ENCODE data around the gene DGKI.

The DGKI gene

DNA sequence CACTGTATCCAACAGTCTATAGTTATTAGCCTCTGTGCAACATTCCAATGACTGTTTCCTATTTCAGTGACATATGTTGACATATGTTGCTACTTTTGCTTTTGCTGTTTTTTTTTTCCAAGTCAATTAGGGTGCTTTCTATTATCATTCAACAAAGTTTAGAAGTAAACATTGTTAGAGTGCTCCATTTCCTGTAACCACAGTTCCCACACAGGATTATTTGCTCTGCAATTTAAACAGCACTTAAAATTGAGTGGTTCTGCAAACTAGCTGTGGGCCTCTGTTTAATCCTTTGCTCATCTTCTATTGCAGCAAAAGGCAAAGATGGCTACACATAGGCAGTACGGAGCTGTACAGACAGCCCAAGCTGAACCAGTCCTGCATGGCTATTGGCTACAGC lies 456.7 kb downstream of the DGKI start:
- H3K27me3 ChIP-seq (ENCODE audit: insufficient read depth, low read depth), result no peaks in the 10 kb centered on the region
- no peak overlapping the region for H3K27ac ChIP-seq
- H3K4me1 ChIP-seq (ENCODE audit: low read depth, poor library complexity, severe bottlenecking), result no peaks in the 10 kb centered on the region
- H3K9ac ChIP-seq, result no peak overlapping the region
- H4K20me1 ChIP-seq (ENCODE audit: insufficient read depth), result no peaks in the 10 kb centered on the region
- H3K4me2 ChIP-seq, result no peak overlapping the region
- no peaks in the 10 kb centered on the region for H3K79me2 ChIP-seq (ENCODE audit: insufficient read depth, low read depth)
- no peak overlapping the region for H3K4me3 ChIP-seq (IDR thresholded peaks at IDR 0.05; ENCODE audit: insufficient read depth, low read depth, low read length)
- no peaks in the 10 kb centered on the region for H3K36me3 ChIP-seq (ENCODE audit: insufficient read depth)
- H2AFZ ChIP-seq (ENCODE audit: low read depth), result no peak overlapping the region
- no peak for TF ChIP-seq CTCF (conservative IDR thresholded peaks at IDR 0.05; ENCODE audit: low read depth, low read length)

- Histone ChIP-seq H2AFZ (ENCODE audit: low read depth) (no peak overlapping the region), H3K36me3 (ENCODE audit: insufficient read depth) (no peaks in the 10 kb centered on the region), H3K27me3 (ENCODE audit: insufficient read depth, low read depth) (no peaks in the 10 kb centered on the region), H3K9ac (no peak overlapping the region), H3K79me2 (ENCODE audit: insufficient read depth, low read depth) (no peaks in the 10 kb centered on the region), H3K27ac (no peak overlapping the region), H3K4me1 (ENCODE audit: low read depth, poor library complexity, severe bottlenecking) (no peaks in the 10 kb centered on the region), H4K20me1 (ENCODE audit: insufficient read depth) (no peaks in the 10 kb centered on the region), H3K4me3 (IDR thresholded peaks at IDR 0.05; ENCODE audit: insufficient read depth, low read depth, low read length) (no peak overlapping the region), H3K4me2 (no peak overlapping the region)
- no peak for TF ChIP-seq CTCF (conservative IDR thresholded peaks at IDR 0.05; ENCODE audit: low read depth, low read length)
These were observed 457.9 kb downstream of the DGKI start for GRCh38 chr7:137388916-137389315.

DNA sequence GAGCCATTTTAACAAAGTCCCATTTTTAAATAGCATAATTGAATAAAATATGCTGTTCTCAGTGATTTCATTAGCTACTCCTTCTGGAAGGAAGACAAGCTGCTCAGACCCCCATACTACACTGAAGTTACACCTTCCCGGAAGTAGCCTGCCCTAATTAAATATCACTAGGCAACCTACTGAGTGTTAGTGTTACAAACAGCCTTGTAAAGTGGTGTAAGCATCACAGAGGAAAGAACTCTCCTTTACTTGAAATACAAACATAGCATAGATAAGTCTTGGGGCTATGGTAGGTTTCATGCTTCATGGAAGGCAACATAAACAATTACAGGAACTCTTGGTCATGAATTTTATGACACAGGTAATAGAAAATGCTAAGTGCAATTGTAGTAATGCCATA lies 459.8 kb downstream of the DGKI start:
- H4K20me1 ChIP-seq (ENCODE audit: insufficient read depth), result no peaks in the 10 kb centered on the region
- no peak overlapping the region for H3K9ac ChIP-seq
- no peaks in the 10 kb centered on the region for H3K4me1 ChIP-seq (ENCODE audit: low read depth, poor library complexity, severe bottlenecking)
- no peak overlapping the region for H3K4me3 ChIP-seq (IDR thresholded peaks at IDR 0.05; ENCODE audit: insufficient read depth, low read depth, low read length)
- no peak overlapping the region for H3K4me2 ChIP-seq
- no peaks in the 10 kb centered on the region for H3K36me3 ChIP-seq (ENCODE audit: insufficient read depth)
- no peak overlapping the region for H3K27ac ChIP-seq
- H2AFZ ChIP-seq (ENCODE audit: low read depth), result no peak overlapping the region
- H3K79me2 ChIP-seq (ENCODE audit: insufficient read depth, low read depth), result no peaks in the 10 kb centered on the region
- no peak for TF ChIP-seq CTCF (conservative IDR thresholded peaks at IDR 0.05; ENCODE audit: low read depth, low read length)
- H3K27me3 ChIP-seq (ENCODE audit: insufficient read depth, low read depth), result no peaks in the 10 kb centered on the region

DNA sequence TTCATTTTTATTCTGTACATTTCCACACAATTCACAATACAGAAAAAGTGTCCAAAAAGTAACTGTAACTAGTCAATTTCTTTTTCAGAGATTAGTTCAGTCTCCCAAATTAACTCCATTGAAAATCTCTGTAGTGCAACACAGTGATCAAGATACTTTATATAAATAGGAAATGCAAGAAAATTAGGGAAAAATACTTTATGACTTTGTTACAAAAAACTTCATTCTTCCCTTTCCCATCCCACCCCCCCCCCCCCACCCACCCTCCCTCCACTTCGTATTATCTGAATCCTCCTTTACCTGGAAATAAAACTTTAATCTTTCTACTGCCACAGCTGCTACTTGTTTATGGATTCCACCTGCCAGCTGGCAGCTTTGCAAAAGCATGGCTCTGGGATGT lies 465.7 kb downstream of the DGKI start:
- Histone ChIP-seq H3K4me3 (IDR thresholded peaks at IDR 0.05; ENCODE audit: insufficient read depth, low read depth, low read length) (no peak overlapping the region), H3K4me2 (no peak overlapping the region), H3K36me3 (ENCODE audit: insufficient read depth) (no peaks in the 10 kb centered on the region), H3K79me2 (ENCODE audit: insufficient read depth, low read depth) (no peaks in the 10 kb centered on the region), H4K20me1 (ENCODE audit: insufficient read depth) (no peaks in the 10 kb centered on the region), H3K4me1 (ENCODE audit: low read depth, poor library complexity, severe bottlenecking) (no peaks in the 10 kb centered on the region), H3K27me3 (ENCODE audit: insufficient read depth, low read depth) (no peaks in the 10 kb centered on the region), H3K27ac (no peak overlapping the region), H2AFZ (ENCODE audit: low read depth) (no peak overlapping the region), H3K9ac (no peak overlapping the region)
- TF ChIP-seq CTCF (conservative IDR thresholded peaks at IDR 0.05; ENCODE audit: low read depth, low read length), result no peak

GRCh38 chr7:137373507-137373906 lies 473.3 kb downstream of the DGKI start:
- TF ChIP-seq CTCF (conservative IDR thresholded peaks at IDR 0.05; ENCODE audit: low read depth, low read length), result no peak
- no peak overlapping the region for H3K9ac ChIP-seq
- no peaks in the 10 kb centered on the region for H3K4me1 ChIP-seq (ENCODE audit: low read depth, poor library complexity, severe bottlenecking)
- no peak overlapping the region for H3K4me2 ChIP-seq
- H2AFZ ChIP-seq (ENCODE audit: low read depth), result no peak overlapping the region
- no peaks in the 10 kb centered on the region for H3K79me2 ChIP-seq (ENCODE audit: insufficient read depth, low read depth)
- H3K36me3 ChIP-seq (ENCODE audit: insufficient read depth), result no peaks in the 10 kb centered on the region
- H3K27me3 ChIP-seq (ENCODE audit: insufficient read depth, low read depth), result no peaks in the 10 kb centered on the region
- H4K20me1 ChIP-seq (ENCODE audit: insufficient read depth), result no peaks in the 10 kb centered on the region
- no peak overlapping the region for H3K27ac ChIP-seq
- no peak overlapping the region for H3K4me3 ChIP-seq (IDR thresholded peaks at IDR 0.05; ENCODE audit: insufficient read depth, low read depth, low read length)

Measured in KMS-11 (cell line).